H1 (cell line): Measurements from ENCODE around the gene GUCA1A. TPM values are rescaled to one million over a fixed set of nuclear protein-coding genes. Genes with fewer than 3 reads are reported as not detected.
A peak's percentile ranks its signal among the peaks of the same experiment; 100 is the strongest.

Experiments used
- CTCF ChIA-PET: fragments of 300-600 bp; sonication (Branson Sonifier 250); formaldehyde crosslinking; loops from one replicate; lab custom pipeline; 2021; ENCODE audit not compliant: partially characterized antibody; lab: Charles Lee
- POLR2A ChIA-PET: fragments of 300-600 bp; sonication (Branson Sonifier 250); formaldehyde crosslinking; loops from one replicate; lab custom pipeline; 2021; ENCODE audit warnings: inconsistent platforms; ENCODE audit not compliant: partially characterized antibody; lab: Charles Lee
- DNase-seq, 2 experiments: peaks; one replicate each; pipeline versions ENCODE4 v3.0.0 to v3.0.0-alpha.2; 2010 to 2022; ENCODE audit warnings: low spot score in 2 of 2, low read depth in 1 of 2, mixed read lengths in 1 of 2
- FAIRE-seq: peaks from 2 replicates; lab custom pipeline; 2011; peaks lifted over from hg19 to GRCh38; lab: Jason Lieb, UNC
- H2AFZ ChIP-seq: 2 replicates; pipeline ENCODE4 v1.8.1; 2012; ENCODE audit warnings: low read length, inconsistent platforms
- H2AK5ac ChIP-seq: 2 replicates; pipeline ENCODE4 v1.6.1; 2013; ENCODE audit warnings: low read depth, low read length
- H2BK120ac ChIP-seq: replicated peaks from 2 replicates; pipeline ENCODE3; 2013; ENCODE audit warnings: low read depth, low read length, inconsistent platforms
- H2BK12ac ChIP-seq: 2 replicates; pipeline ENCODE4 v1.6.1; 2013; ENCODE audit warnings: low read depth, low read length
- H2BK15ac ChIP-seq: 2 replicates; pipeline ENCODE4 v1.6.1; 2013; ENCODE audit warnings: low read length
- H2BK20ac ChIP-seq: 2 replicates; pipeline ENCODE4 v1.6.1; 2013; ENCODE audit warnings: low read length
- H2BK5ac ChIP-seq: 2 replicates; pipeline ENCODE4 v1.6.1; 2013; ENCODE audit warnings: low read depth, low read length
- H3K14ac ChIP-seq: 2 replicates; pipeline ENCODE4 v1.6.1; 2013; ENCODE audit warnings: inconsistent platforms; ENCODE audit not compliant: insufficient read length
- H3K18ac ChIP-seq: 2 replicates; pipeline ENCODE4 v1.6.1; 2013; ENCODE audit warnings: low read length; ENCODE audit errors: extremely low read depth
- H3K23ac ChIP-seq: 2 replicates; pipeline ENCODE4 v1.6.1; 2013; ENCODE audit warnings: inconsistent platforms; ENCODE audit not compliant: insufficient read length
- H3K23me2 ChIP-seq: 2 replicates; pipeline ENCODE4 v1.6.1; 2013; ENCODE audit warnings: low read depth, low read length
- H3K27ac ChIP-seq: 2 replicates; pipeline ENCODE4 v1.6.1; 2011; ENCODE audit warnings: low read depth, low read length, inconsistent platforms
- H3K27me3 ChIP-seq, 4 experiments: replicated peaks in 1 of 4; 1 replicate in 1 of 4; 2 replicates in 3 of 4; pipeline versions ENCODE4 v1.6.1 to v1.8.1; 2011 to 2013; ENCODE audit warnings: low read length in 3 of 4, mild to moderate bottlenecking in 3 of 4, inconsistent platforms in 2 of 4, mixed read lengths in 2 of 4, moderate library complexity in 1 of 4; ENCODE audit not compliant: control insufficient read depth in 3 of 4, insufficient read depth in 3 of 4; ENCODE audit errors: extremely low read depth in 1 of 4
- H3K36me3 ChIP-seq, 4 experiments: 2 replicates each; pipeline versions ENCODE4 v1.6.1 to v1.8.1; 2011 to 2013; ENCODE audit warnings: mild to moderate bottlenecking in 4 of 4, low read length in 3 of 4, moderate library complexity in 2 of 4, control low read depth in 1 of 4, inconsistent platforms in 1 of 4; ENCODE audit not compliant: insufficient read depth in 4 of 4, control insufficient read depth in 2 of 4
- H3K4ac ChIP-seq: replicated peaks from 2 replicates; pipeline ENCODE3; 2013; ENCODE audit warnings: low read length, low read depth, mixed read lengths, inconsistent platforms; ENCODE audit not compliant: insufficient read length
- H3K4me1 ChIP-seq, 4 experiments: replicated peaks in 1 of 4; 1 replicate in 1 of 4; 2 replicates in 3 of 4; pipeline versions ENCODE4 v1.6.1 to v1.8.1; 2011 to 2013; ENCODE audit warnings: low read length in 3 of 4, inconsistent platforms in 2 of 4, mixed read lengths in 1 of 4; ENCODE audit not compliant: insufficient read depth in 4 of 4, control insufficient read depth in 3 of 4
- H3K4me2 ChIP-seq, 2 experiments: 2 replicates each; pipeline versions ENCODE4 v1.6.1 to v1.8.1; 2011 to 2013; ENCODE audit warnings: low read depth in 2 of 2, low read length in 2 of 2, control low read depth in 1 of 2, inconsistent platforms in 1 of 2, mild to moderate bottlenecking in 1 of 2; ENCODE audit not compliant: insufficient read depth in 1 of 2
- H3K4me3 ChIP-seq, 4 experiments: fragments of 200-600, 300-600 bp in 1 of 4; sonication (generic), shearing (Covaris generic), sonication (Bioruptor Twin) in 1 of 4; 2 replicates each; pipeline versions ENCODE4 v1.5.1 to v1.8.1; 2011 to 2016; ENCODE audit warnings: low read length in 4 of 4, low read depth in 3 of 4, control low read depth in 2 of 4, inconsistent platforms in 2 of 4, mild to moderate bottlenecking in 2 of 4, mixed read lengths in 1 of 4, moderate library complexity in 1 of 4; ENCODE audit not compliant: insufficient read depth in 2 of 4; ENCODE audit errors: extremely low read depth in 1 of 4
- H3K56ac ChIP-seq: replicated peaks from 2 replicates; pipeline ENCODE3; 2013; ENCODE audit warnings: low read depth, mild to moderate bottlenecking, mixed read lengths, low read length, inconsistent platforms; ENCODE audit not compliant: insufficient read length
- H3K79me1 ChIP-seq: 2 replicates; pipeline ENCODE4 v1.6.1; 2013; ENCODE audit warnings: low read depth, low read length, control low read depth
- H3K79me2 ChIP-seq, 2 experiments: 2 replicates each; pipeline versions ENCODE4 v1.6.1 to v1.8.1; 2012 to 2013; ENCODE audit warnings: low read length in 2 of 2, mild to moderate bottlenecking in 2 of 2, inconsistent platforms in 1 of 2; ENCODE audit not compliant: insufficient read depth in 2 of 2, control insufficient read depth in 1 of 2
- H3K9ac ChIP-seq, 4 experiments: replicated peaks in 1 of 4; 1 replicate in 1 of 4; 2 replicates in 3 of 4; pipeline versions ENCODE4 v1.6.1 to v1.8.1; 2011 to 2013; ENCODE audit warnings: low read depth in 3 of 4, low read length in 3 of 4, control low read depth in 2 of 4, mild to moderate bottlenecking in 2 of 4, moderate library complexity in 2 of 4, inconsistent platforms in 1 of 4; ENCODE audit errors: extremely low read depth in 1 of 4
- H3K9me3 ChIP-seq, 2 experiments: 2 replicates each; pipeline versions ENCODE4 v1.6.1 to v1.8.1; 2012 to 2013; ENCODE audit warnings: mild to moderate bottlenecking in 2 of 2, moderate library complexity in 2 of 2, control low read depth in 1 of 2, inconsistent platforms in 1 of 2, low read depth in 1 of 2, low read length in 1 of 2, mixed read lengths in 1 of 2; ENCODE audit not compliant: insufficient read depth in 2 of 2
- H4K20me1 ChIP-seq, 2 experiments: replicated peaks in 1 of 2; 2 replicates each; pipeline versions ENCODE3 to v1.8.1; 2011 to 2013; ENCODE audit warnings: inconsistent platforms in 2 of 2, low read length in 2 of 2, mild to moderate bottlenecking in 1 of 2; ENCODE audit not compliant: insufficient read depth in 2 of 2, control insufficient read depth in 1 of 2
- H4K5ac ChIP-seq: 2 replicates; pipeline ENCODE4 v1.6.1; 2013; ENCODE audit warnings: low read length, low read depth, mixed read lengths, inconsistent platforms; ENCODE audit not compliant: insufficient read length
- H4K8ac ChIP-seq: 2 replicates; pipeline ENCODE4 v1.8.0; 2013; ENCODE audit warnings: mild to moderate bottlenecking, moderate library complexity, low read length, inconsistent platforms; ENCODE audit not compliant: insufficient read depth; ENCODE audit errors: extremely low read depth
- H4K91ac ChIP-seq: replicated peaks from 2 replicates; pipeline ENCODE3; 2013; ENCODE audit warnings: low read length, mixed read lengths, inconsistent platforms; ENCODE audit not compliant: insufficient read length
- E2F6 ChIP-seq: IDR thresholded peaks from 2 replicates; pipeline ENCODE4 v1.6.1; 2012; ENCODE audit warnings: inconsistent platforms
- HDAC6 ChIP-seq: IDR thresholded peaks from one replicate; pipeline ENCODE4 v1.7.1; 2012; ENCODE audit warnings: low read depth, mild to moderate bottlenecking, inconsistent platforms, low read length, moderate library complexity
- MAFK ChIP-seq: IDR thresholded peaks from 2 replicates; pipeline ENCODE4 v1.6.1; 2012; ENCODE audit warnings: low read depth, mild to moderate bottlenecking, improper control_type of control experiment, low read length
- NRF1 ChIP-seq: IDR thresholded peaks from 2 replicates; pipeline ENCODE4 v1.6.1; 2011; ENCODE audit warnings: mild to moderate bottlenecking, low read depth, low read length, improper control_type of control experiment
- RAD21 ChIP-seq, 2 experiments: IDR thresholded peaks in 1 of 2; conservative IDR thresholded peaks in 1 of 2; 2 replicates each; pipeline ENCODE4 v1.6.1; 2011; ENCODE audit warnings: low read depth in 2 of 2, low read length in 2 of 2, improper control_type of control experiment in 1 of 2, inconsistent platforms in 1 of 2, mild to moderate bottlenecking in 1 of 2, moderate library complexity in 1 of 2
- RNF2 ChIP-seq: fragments of 200-900, 300-1000 bp; sonication (generic); IDR thresholded peaks from 2 replicates; pipeline ENCODE4 v1.7.1; 2016; ENCODE audit warnings: borderline replicate concordance, low read depth, mild to moderate bottlenecking, antibody characterized with exemption, low read length; ENCODE audit not compliant: poor library complexity, severe bottlenecking; ENCODE audit errors: missing control alignments
- SAP30 ChIP-seq: fragments of 300-600 bp; sonication (generic); IDR thresholded peaks from 2 replicates; pipeline ENCODE4 v1.7.1; 2012; ENCODE audit warnings: low read length, moderate library complexity, mild to moderate bottlenecking, inconsistent platforms; ENCODE audit not compliant: insufficient read depth, insufficient replicate concordance
- SUZ12 ChIP-seq: fragments of 200-600 bp; sonication (generic); IDR thresholded peaks from 2 replicates; pipeline ENCODE4 v1.6.1; 2012; ENCODE audit warnings: mild to moderate bottlenecking, inconsistent platforms, low read length, moderate library complexity, mixed read lengths
- TAF1 ChIP-seq: IDR thresholded peaks from 2 replicates; pipeline ENCODE4 v1.6.1; 2011; ENCODE audit warnings: mild to moderate bottlenecking, low read depth, low read length
- TBP ChIP-seq: IDR thresholded peaks from 2 replicates; pipeline ENCODE4 v1.6.1; 2011; ENCODE audit warnings: low read depth, low read length, improper control_type of control experiment
- WGBS, 2 experiments: shearing (Covaris generic) in 1 of 2; methylation state at CpG; one replicate each; pipeline versions ENCODE4 v1.1.6 to v1.1.7; 2013 to 2015; ENCODE audit warnings: low lambda C conversion rate in 2 of 2, mixed read lengths in 2 of 2, inconsistent platforms in 1 of 2, low coverage in 1 of 2, missing lambda C conversion rate in 1 of 2; ENCODE audit not compliant: insufficient replicate concordance in 2 of 2, insufficient coverage in 1 of 2, insufficient read length in 1 of 2; ENCODE audit errors: extremely low coverage in 1 of 2, missing lambda C conversion rate in 1 of 2; 5-methylcytosine and 5-hydroxymethylcytosine counted together
- long read RNA-seq, 2 experiments: library from RNA in 1 of 2; library from capped mRNA in 1 of 2; stranded (forward); transcript quantifications; one replicate each; pipeline ENCODE4 v2.0.0, GENCODE V29; 2021; ENCODE audit warnings: inconsistent platforms in 1 of 2
- polyA minus RNA-seq, 3 experiments: library from RNA; depleted of rRNA, polyadenylated mRNA; stranded (reverse); fragments of >200 nt; gene quantifications; 1 replicate in 2 of 3; 2 replicates in 1 of 3; pipeline ENCODE4 v1.2.3, GENCODE V29; 2011
- polyA plus RNA-seq, 7 experiments: library from polyadenylated mRNA; depleted of rRNA in 3 of 7; stranded (reverse) in 5 of 7; unstranded in 2 of 7; fragments of >200 nt in 5 of 7; fragments of 200-250 nt in 2 of 7; gene quantifications; 1 replicate in 5 of 7; 2 replicates in 1 of 7; 4 replicates in 1 of 7; pipeline versions ENCODE4 v1.2.1 to v1.2.3, GENCODE V29; 2011 to 2013; ENCODE audit warnings: missing spikeins in 2 of 7, mixed read lengths in 2 of 7
- total RNA-seq: library from RNA; stranded (reverse); fragmentation: NEBNext Ultra II Directional; extraction: Animal tissue kit (Norgen Biotek cat#: 25700); gene quantifications from 2 replicates; pipeline ENCODE4 v1.2.1, GENCODE V29; 2021

GUCA1A gene
- total RNA-seq: 4.6 and 5.2 TPM in 2 replicates
- 23.4 and 24.6 TPM in 2 replicates for polyA plus RNA-seq (2011; rRNA removed)
- polyA plus RNA-seq (2011; cell fraction: cytosol; rRNA removed): 18.1 TPM
- polyA plus RNA-seq (2011; cell fraction: nucleus; rRNA removed): 11.5 TPM
- polyA plus RNA-seq (2012, experiment 1 of 2): 7.1 to 11.5 TPM (median 9.3 TPM) in 4 replicates
- 8.3 TPM for polyA plus RNA-seq (2012, experiment 2 of 2)
- polyA plus RNA-seq (2013, experiment 1 of 2): 3.1 TPM
- 3.5 TPM for polyA plus RNA-seq (2013, experiment 2 of 2)
- 7.7 and 9.4 TPM in 2 replicates for polyA minus RNA-seq (2011; rRNA and poly(A)+ RNA removed)
- polyA minus RNA-seq (2011; cell fraction: cytosol; rRNA and poly(A)+ RNA removed): 2.9 TPM
- 6.3 TPM for polyA minus RNA-seq (2011; cell fraction: nucleus; rRNA and poly(A)+ RNA removed)
- long read RNA-seq, experiment 1, partial matches to known transcripts: 8 of 8 reads
- long read RNA-seq, experiment 1, other reads (novel, unspliced or antisense): 0 of 8 reads
- long read RNA-seq, experiment 2, partial matches to known transcripts: 32 of 33 reads
- long read RNA-seq, experiment 2, other reads (novel, unspliced or antisense): 1 of 33 reads

GRCh38 chr6:42173101-42173500 lies at the start of gene GUCA1A:
Gene GUCA1A, plus strand, starts transcription at chr6:42173364. Its CDS starts 250 bp downstream, at chr6:42173614.
- no peak within 1 kb of the TSS for H4K8ac ChIP-seq
- H4K5ac ChIP-seq: no peak within 1 kb of the TSS
- no peak within 1 kb of the TSS for H3K9ac ChIP-seq
- no peak within 1 kb of the TSS for H3K14ac ChIP-seq
- no peak within 1 kb of the TSS for H3K4me2 ChIP-seq
- no peak within 1 kb of the TSS for H3K56ac ChIP-seq
- H3K79me2 ChIP-seq: no peaks in the 10 kb centered on the region
- H2BK20ac ChIP-seq: no peak within 1 kb of the TSS
- no peaks in the 10 kb centered on the region; a peak in 2 of 7 replicates for H3K27me3 ChIP-seq
- peak within 1 kb of the TSS; percentile 84; the same call in 1 of the 2 replicates for H2BK12ac ChIP-seq
- H2AK5ac ChIP-seq: no peak within 1 kb of the TSS
- H3K36me3 ChIP-seq: no peaks in the 10 kb centered on the region
- H2BK120ac ChIP-seq: no peak within 1 kb of the TSS
- H3K27ac ChIP-seq: no peak within 1 kb of the TSS
- no peak for DNase-seq
- ChIA-PET CTCF (interaction anchor here (1.3 to 2.1 kb wide), 4 partner anchors 9 to 97 kb away, joined by 5 to 11 read pairs (median 6); no protein-coding TSS in a partner anchor), POLR2A (no interaction called here)
- H2BK15ac ChIP-seq: 0 out of 2 replicates have a peak within 1 kb of the TSS, but pooled peaks have one; percentile 81
- H4K20me1 ChIP-seq: no peaks in the 10 kb centered on the region
- H3K4me3 ChIP-seq: no peak within 1 kb of the TSS
- H3K23me2 ChIP-seq: peaks cover 4% of the 10 kb centered on the region
- no peaks in the 10 kb centered on the region for H3K9me3 ChIP-seq
- H2AFZ ChIP-seq: no peak within 1 kb of the TSS
- no peak for FAIRE-seq
- no peak within 1 kb of the TSS for H3K18ac ChIP-seq
- peak within 1 kb of the TSS; percentile 80 for H4K91ac ChIP-seq
- no peak within 1 kb of the TSS for H3K4ac ChIP-seq
- H3K4me1 ChIP-seq: peaks cover 3 to 8% (median 4%) of the 10 kb centered on the region in 4 experiments; a peak in 6 of 7 replicates
- WGBS, 2 experiments: 91% methylated on average over 2 of the region's 2 CpGs; no CpG with 5 or more reads in 1 of the 2 experiments
- no peak within 1 kb of the TSS for H2BK5ac ChIP-seq
- no peak within 1 kb of the TSS for H3K23ac ChIP-seq
- no peaks in the 10 kb centered on the region for H3K79me1 ChIP-seq
- TF ChIP-seq E2F6: no peak
- no peak for TF ChIP-seq RNF2
- TF ChIP-seq MAFK: no peak
- no peak for TF ChIP-seq RAD21 (IDR thresholded peaks at IDR 0.05 in 1 of 2, conservative IDR thresholded peaks at IDR 0.05 in 1 of 2; ENCODE audit: low read depth in 2 of 2, low read length in 2 of 2)
- no peak for TF ChIP-seq NRF1
- TF ChIP-seq SAP30: no peak
- TF ChIP-seq TBP: no peak
- TF ChIP-seq SUZ12: no peak
- TF ChIP-seq TAF1: no peak
- no peak for TF ChIP-seq HDAC6
